HG02981 (cell line): Measurements from ENCODE around the gene EIF4B.
"Not testable (repeated sequence)": the region's sequence is repeated elsewhere in the genome, so short reads cannot be mapped to it uniquely, and the experiment has no call there.

Experiments
- ATAC-seq: cut with Tn5 transposase; IDR thresholded peaks from one replicate; pipeline ENCODE4 v1.9.1; 2021; ENCODE audit warnings: mild to moderate bottlenecking, moderate library complexity; ENCODE audit not compliant: unreplicated experiment

EIF4B gene, protein sequence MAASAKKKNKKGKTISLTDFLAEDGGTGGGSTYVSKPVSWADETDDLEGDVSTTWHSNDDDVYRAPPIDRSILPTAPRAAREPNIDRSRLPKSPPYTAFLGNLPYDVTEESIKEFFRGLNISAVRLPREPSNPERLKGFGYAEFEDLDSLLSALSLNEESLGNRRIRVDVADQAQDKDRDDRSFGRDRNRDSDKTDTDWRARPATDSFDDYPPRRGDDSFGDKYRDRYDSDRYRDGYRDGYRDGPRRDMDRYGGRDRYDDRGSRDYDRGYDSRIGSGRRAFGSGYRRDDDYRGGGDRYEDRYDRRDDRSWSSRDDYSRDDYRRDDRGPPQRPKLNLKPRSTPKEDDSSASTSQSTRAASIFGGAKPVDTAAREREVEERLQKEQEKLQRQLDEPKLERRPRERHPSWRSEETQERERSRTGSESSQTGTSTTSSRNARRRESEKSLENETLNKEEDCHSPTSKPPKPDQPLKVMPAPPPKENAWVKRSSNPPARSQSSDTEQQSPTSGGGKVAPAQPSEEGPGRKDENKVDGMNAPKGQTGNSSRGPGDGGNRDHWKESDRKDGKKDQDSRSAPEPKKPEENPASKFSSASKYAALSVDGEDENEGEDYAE

GRCh38 chr12:53005986-53006809, at the start of gene EIF4B:
Gene EIF4B (plus strand): TSS chr12:53006456. CDS start chr12:53006484, 28 bp downstream.
- peak; percentile 91 for ATAC-seq

DNA sequence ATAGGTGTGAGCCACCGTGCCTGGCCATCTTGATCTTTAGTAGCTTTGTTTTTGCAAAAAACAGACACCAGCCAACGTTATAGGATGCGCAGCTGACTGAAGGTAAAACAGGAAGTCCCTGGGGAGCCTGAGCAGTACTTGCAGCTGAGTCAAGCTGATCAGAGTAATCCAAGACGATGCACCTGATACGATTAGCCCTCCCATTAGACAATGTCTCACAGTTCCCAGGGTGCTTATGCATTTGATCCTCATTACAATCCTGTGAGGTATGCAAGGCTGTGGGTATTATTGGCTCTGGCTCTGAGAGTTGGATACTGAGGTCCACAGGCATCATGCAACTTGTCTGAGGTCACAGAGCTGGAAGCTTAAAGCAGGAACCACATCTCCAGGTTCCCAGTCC, 49.3 kb upstream of the EIF4B start:
- ATAC-seq, result no peak

- ATAC-seq, result no peak
Measured at GRCh38 chr12:52964556-52965336, 41.5 kb upstream of the EIF4B start.

- no peak for ATAC-seq
Measured at GRCh38 chr12:52965337-52965731, 40.9 kb upstream of the EIF4B start.

DNA sequence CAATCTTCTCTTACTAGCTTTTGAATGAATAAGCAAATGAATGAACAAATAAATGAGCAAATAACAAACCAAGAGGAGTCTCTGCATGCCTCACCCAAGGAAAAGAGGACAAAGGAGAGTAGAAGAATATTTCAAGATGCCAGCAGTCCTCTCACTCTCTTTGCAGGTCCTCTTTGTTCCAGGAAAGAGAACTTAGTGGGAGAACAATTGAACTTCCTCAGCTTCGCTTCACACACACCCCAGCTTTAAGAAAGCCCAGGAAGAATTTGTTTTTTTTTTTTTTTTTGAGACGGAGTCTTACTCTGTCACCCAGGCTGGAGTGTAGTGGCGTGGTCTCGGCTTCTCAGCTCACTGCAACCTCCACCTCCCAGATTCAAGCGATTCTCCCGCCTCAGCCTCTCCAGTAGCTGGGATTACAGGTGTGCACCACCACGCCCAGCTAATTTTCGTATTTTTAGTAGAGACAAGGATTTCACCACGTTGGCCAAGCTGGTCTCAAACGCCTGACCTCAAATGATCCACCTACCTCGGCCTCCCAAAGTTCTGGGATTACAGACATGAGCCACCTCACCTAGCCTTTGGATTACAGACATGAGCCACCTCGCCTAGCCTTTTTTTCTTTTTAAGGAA, 37.0 kb upstream of the EIF4B start:
- ATAC-seq, result no peak

GRCh38 chr12:52969828-52970569, 36.3 kb upstream of the EIF4B start:
- ATAC-seq, result no peak

GRCh38 chr12:52971679-52972329, 34.5 kb upstream of the EIF4B start:
- ATAC-seq, result no peak

DNA sequence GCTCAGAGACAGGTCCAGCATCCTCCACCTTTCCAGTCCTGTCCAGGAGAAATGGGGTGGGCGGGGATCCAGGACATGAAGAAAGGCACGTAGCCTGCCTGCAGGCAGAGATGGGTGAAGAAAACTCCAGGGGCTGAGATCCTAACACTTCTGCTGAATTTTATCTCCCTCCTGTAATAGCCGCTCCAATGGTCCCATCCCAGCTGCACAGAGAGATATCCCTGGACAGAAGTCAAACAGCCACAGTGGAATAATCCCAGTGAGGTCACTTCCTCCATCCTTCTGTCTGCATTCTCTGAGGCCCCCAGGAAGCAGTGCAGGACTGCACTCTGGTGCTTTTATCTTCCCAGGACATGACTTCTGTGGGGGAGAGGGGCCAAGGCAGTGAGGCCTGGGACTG, 31.1 kb upstream of the EIF4B start:
- no peak for ATAC-seq

GRCh38 chr12:52975820-52976573, 30.3 kb upstream of the EIF4B start:
- ATAC-seq, result no peak

DNA sequence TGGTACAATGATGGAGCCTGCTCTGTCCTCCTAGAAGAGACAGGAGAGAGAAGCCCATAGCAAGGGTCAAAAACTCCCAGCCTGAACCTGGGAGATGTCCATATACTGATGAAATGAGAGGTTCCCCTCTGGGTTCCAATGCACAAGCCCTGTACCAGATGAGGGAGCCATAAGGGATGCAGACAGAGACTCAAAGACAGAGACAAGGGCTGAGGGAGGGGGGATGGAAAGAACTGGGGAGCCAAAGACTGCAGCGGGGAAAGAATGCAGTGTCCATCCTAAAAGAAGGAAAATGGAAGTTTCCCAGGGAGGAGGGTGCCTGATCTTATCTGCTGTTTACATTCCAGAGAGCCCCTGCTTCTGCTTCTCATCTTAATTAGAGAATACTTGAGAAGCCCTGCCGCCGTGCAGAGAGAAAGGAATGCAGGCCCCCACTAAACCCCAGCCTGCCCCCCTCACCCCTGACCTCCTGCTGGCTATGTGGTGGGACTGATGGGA, 29.6 kb upstream of the EIF4B start:
- no peak for ATAC-seq

GRCh38 chr12:52977170-52977569, 29.1 kb upstream of the EIF4B start:
- no peak for ATAC-seq

- ATAC-seq, result no peak
Measured at GRCh38 chr12:52980096-52980649, 26.1 kb upstream of the EIF4B start.

DNA sequence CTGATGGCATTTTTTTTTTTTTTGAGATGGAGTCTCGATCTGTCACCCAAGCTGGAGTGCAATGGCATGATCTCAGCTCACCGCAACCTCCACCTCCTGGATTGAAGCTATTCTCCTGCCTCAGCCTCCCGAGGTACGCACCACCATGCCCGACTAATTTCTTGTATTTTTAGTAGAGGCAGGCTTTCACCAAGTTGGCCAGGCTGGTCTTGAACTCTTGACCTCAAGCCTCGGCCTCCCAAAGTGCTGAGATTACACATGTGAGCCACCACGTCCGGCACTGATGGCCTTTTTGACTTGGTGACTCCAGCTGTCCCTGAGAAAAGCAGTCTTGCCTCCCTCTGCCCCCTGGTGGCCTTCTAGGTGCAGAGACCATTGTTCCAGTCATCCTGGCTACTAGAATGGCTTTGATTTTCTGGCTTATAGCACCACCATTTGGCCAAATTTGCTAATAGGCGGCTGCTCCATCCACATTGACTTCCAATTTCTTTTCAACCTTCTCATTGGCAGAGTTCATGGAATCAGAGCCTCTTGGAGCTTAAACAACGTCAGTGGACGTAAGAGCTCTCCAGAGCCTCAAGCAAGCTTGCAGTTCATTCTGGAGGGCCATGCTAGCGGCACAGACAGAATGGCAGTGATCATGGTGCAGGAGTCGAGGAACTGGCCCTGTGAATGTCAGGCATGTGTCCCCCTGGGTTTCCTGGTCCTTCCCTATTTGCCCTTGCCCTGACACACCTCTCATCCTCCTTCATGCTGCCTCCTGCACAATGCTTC, 25.4 kb upstream of the EIF4B start:
- ATAC-seq, result peak; percentile 71

GRCh38 chr12:52984136-52984535, 22.1 kb upstream of the EIF4B start:
- no peak for ATAC-seq

DNA sequence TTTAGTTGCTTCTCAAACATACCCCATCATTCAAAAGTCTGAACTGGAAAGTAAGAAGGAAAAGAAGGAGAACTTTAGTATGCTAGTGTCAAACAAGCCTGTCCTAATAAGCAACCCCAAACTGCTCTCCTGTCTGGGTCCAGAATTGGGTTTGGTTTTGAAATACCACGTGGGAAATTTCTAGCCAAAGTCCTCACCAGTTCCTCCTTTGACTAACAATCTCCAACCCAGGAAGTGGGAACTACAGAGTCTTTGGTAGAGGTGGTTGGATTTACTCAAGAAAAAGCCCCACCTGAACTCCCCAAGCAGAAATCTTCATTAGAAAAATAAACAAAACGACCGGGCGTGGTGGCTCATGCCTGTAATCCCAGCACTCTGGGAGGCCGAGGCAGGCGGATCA, 17.4 kb upstream of the EIF4B start:
- no peak for ATAC-seq

- ATAC-seq, result no peak
Measured at GRCh38 chr12:52990206-52990605, 16.1 kb upstream of the EIF4B start.

- not testable (repeated sequence) for ATAC-seq
Measured at GRCh38 chr12:52992240-52992639, 14.0 kb upstream of the EIF4B start.
